OCI-LY3 (cell line): ENCODE data around the gene PARG.
A peak's percentile ranks its signal among the peaks of the same experiment; 100 is the strongest.

Source experiments
- H2AFZ ChIP-seq: fragments of 200-600, 300-600 bp; shearing (Covaris generic); 2 replicates; pipeline ENCODE4 v1.6.0; 2014; ENCODE audit warnings: antibody characterized with exemption, low read depth, low read length
- H3K27ac ChIP-seq: fragments of 200-600, 300-600 bp; sonication (generic); 2 replicates; pipeline ENCODE4 v1.5.1; 2014; ENCODE audit warnings: mild to moderate bottlenecking, low read length, moderate library complexity, mixed read lengths
- H3K27me3 ChIP-seq: fragments of 200-600, 300-600 bp; sonication (generic); 2 replicates; pipeline ENCODE4 v1.6.1; 2014; ENCODE audit warnings: low read depth, low read length, mixed read lengths
- H3K36me3 ChIP-seq: fragments of 200-600, 300-600 bp; sonication (generic); replicated peaks from 2 replicates; pipeline ENCODE3; 2014; ENCODE audit warnings: low read depth, low read length, mixed read lengths
- H3K4me1 ChIP-seq: fragments of 300-600, 200-600 bp; sonication (generic); 2 replicates; pipeline ENCODE4 v1.6.1; 2014; ENCODE audit warnings: low read length, mixed read lengths
- H3K4me2 ChIP-seq: fragments of 200-600, 300-600 bp; sonication (generic); 2 replicates; pipeline ENCODE4 v1.6.1; 2014; ENCODE audit warnings: low read length, mixed read lengths
- H3K4me3 ChIP-seq: fragments of 300-600, 200-600 bp; sonication (generic); 2 replicates; pipeline ENCODE4 v1.5.1; 2014; ENCODE audit warnings: antibody characterized with exemption, mild to moderate bottlenecking, low read length, moderate library complexity
- H3K79me2 ChIP-seq: fragments of 300-600, 200-600 bp; shearing (Covaris generic); 2 replicates; pipeline ENCODE4 v1.6.1; 2014; ENCODE audit warnings: mild to moderate bottlenecking, low read length, mixed read lengths
- H3K9ac ChIP-seq: fragments of 300-600, 200-600 bp; shearing (Covaris generic); 2 replicates; pipeline ENCODE4 v1.6.0; 2014; ENCODE audit warnings: mild to moderate bottlenecking, low read length, moderate library complexity
- H3K9me3 ChIP-seq: fragments of 200-600, 300-600 bp; shearing (Covaris generic); 2 replicates; pipeline ENCODE4 v1.6.1; 2014; ENCODE audit warnings: low read length, mixed read lengths; ENCODE audit not compliant: insufficient read depth
- H4K20me1 ChIP-seq: fragments of 200-600, 300-600 bp; sonication (generic); 2 replicates; pipeline ENCODE4 v1.6.1; 2016; ENCODE audit warnings: low read length, mixed read lengths; ENCODE audit not compliant: insufficient read depth
- CTCF ChIP-seq: fragments of 200-600, 300-600 bp; sonication (generic); IDR thresholded peaks from 2 replicates; pipeline ENCODE4 v1.5.1; 2014; ENCODE audit warnings: antibody characterized with exemption, low read length, low read depth
- EZH2phosphoT487 ChIP-seq: fragments of 200-600 bp; shearing (Covaris generic); IDR thresholded peaks from 2 replicates; pipeline ENCODE4 v1.6.1; 2018; ENCODE audit warnings: antibody characterized with exemption, mixed run types, low read depth

The PARG gene

GRCh38 chr10:49830016-49830415 is 111.8 kb downstream of the PARG start:
- H3K27me3 ChIP-seq, result no peaks in the 10 kb centered on the region
- no peaks in the 10 kb centered on the region for H4K20me1 ChIP-seq
- TF ChIP-seq EZH2phosphoT487, result no peak
- no peak for TF ChIP-seq CTCF
- no peak overlapping the region for H3K27ac ChIP-seq
- peaks cover 13% of the 10 kb centered on the region for H3K4me1 ChIP-seq
- no peak overlapping the region for H3K4me3 ChIP-seq
- H3K79me2 ChIP-seq, result no peaks in the 10 kb centered on the region
- no peak overlapping the region for H2AFZ ChIP-seq
- peaks cover 6% of the 10 kb centered on the region for H3K36me3 ChIP-seq
- no peak overlapping the region for H3K4me2 ChIP-seq
- H3K9me3 ChIP-seq, result no peaks in the 10 kb centered on the region
- no peak overlapping the region for H3K9ac ChIP-seq

GRCh38 chr10:49827297-49827696 is 114.5 kb downstream of the PARG start:
- Histone ChIP-seq H2AFZ (0 out of 2 replicates have a peak overlapping the region, but pooled peaks have one; percentile 12), H3K9me3 (no peaks in the 10 kb centered on the region), H3K4me2 (peak overlapping the region; percentile 44), H3K36me3 (peaks cover 6% of the 10 kb centered on the region), H3K9ac (no peak overlapping the region), H3K4me1 (peaks cover 13% of the 10 kb centered on the region), H4K20me1 (no peaks in the 10 kb centered on the region), H3K27me3 (no peaks in the 10 kb centered on the region), H3K79me2 (no peaks in the 10 kb centered on the region), H3K27ac (peak overlapping the region; percentile 41), H3K4me3 (no peak overlapping the region)
- TF ChIP-seq CTCF (no peak), EZH2phosphoT487 (no peak)

- H3K27ac ChIP-seq, result no peak overlapping the region
- no peak overlapping the region for H3K4me2 ChIP-seq
- peaks cover 9% of the 10 kb centered on the region for H3K36me3 ChIP-seq
- no peak overlapping the region for H2AFZ ChIP-seq
- TF ChIP-seq CTCF (no peak), EZH2phosphoT487 (no peak)
- no peaks in the 10 kb centered on the region for H3K27me3 ChIP-seq
- no peak overlapping the region for H3K4me3 ChIP-seq
- no peak overlapping the region for H3K9ac ChIP-seq
- H3K4me1 ChIP-seq, result no peaks in the 10 kb centered on the region
- no peaks in the 10 kb centered on the region for H4K20me1 ChIP-seq
- H3K79me2 ChIP-seq, result no peaks in the 10 kb centered on the region
- no peaks in the 10 kb centered on the region for H3K9me3 ChIP-seq
Measured at GRCh38 chr10:49819234-49819958, 122.4 kb downstream of the PARG start.

GRCh38 chr10:49817845-49818244 is 124.0 kb downstream of the PARG start:
- Histone ChIP-seq H3K27ac (no peak overlapping the region), H2AFZ (no peak overlapping the region), H3K9me3 (no peaks in the 10 kb centered on the region), H3K27me3 (no peaks in the 10 kb centered on the region), H3K4me3 (no peak overlapping the region), H3K79me2 (no peaks in the 10 kb centered on the region), H3K9ac (no peak overlapping the region), H4K20me1 (no peaks in the 10 kb centered on the region), H3K4me2 (no peak overlapping the region), H3K36me3 (peaks cover 9% of the 10 kb centered on the region), H3K4me1 (no peaks in the 10 kb centered on the region)
- no peak for TF ChIP-seq EZH2phosphoT487
- no peak for TF ChIP-seq CTCF
